GM23338 (cell line): ENCODE data around the gene ADORA1. TPM values are rescaled to one million over a fixed set of nuclear protein-coding genes. Genes with fewer than 3 reads are reported as not detected.

Source experiments
- ATAC-seq: fragments of 200-7000 bp; cut with Tn5 transposase; 3 replicates; pipeline ENCODE4 v1.9.1; 2020
- DNase-seq: peaks from one replicate; pipeline ENCODE4 v3.0.0-alpha.2; 2015; ENCODE audit warnings: low spot score
- H2AFZ ChIP-seq: fragments of 200-600 bp; sonication (generic); 2 replicates; pipeline ENCODE4 v1.8.0; 2016; ENCODE audit warnings: antibody characterized with exemption, mild to moderate bottlenecking, moderate library complexity
- H3F3A ChIP-seq: fragments of 200-600 bp; sonication (generic); replicated peaks from 2 replicates; pipeline ENCODE4 v1.8.0; 2017; ENCODE audit warnings: antibody characterized with exemption, mixed run types, low read depth
- H3K27ac ChIP-seq: fragments of 200-600 bp; sonication (generic); 2 replicates; pipeline ENCODE4 v1.6.1; 2016; ENCODE audit warnings: low read depth
- H3K27me3 ChIP-seq: fragments of 200-600 bp; sonication (generic); 2 replicates; pipeline ENCODE4 v1.8.0; 2016; ENCODE audit warnings: mild to moderate bottlenecking, mixed run types, moderate library complexity; ENCODE audit not compliant: insufficient read depth
- H3K36me3 ChIP-seq: fragments of 200-600 bp; sonication (generic); 2 replicates; pipeline ENCODE4 v1.8.0; 2016; ENCODE audit warnings: mild to moderate bottlenecking; ENCODE audit not compliant: insufficient read depth
- H3K4me1 ChIP-seq: fragments of 200-600 bp; sonication (generic); 2 replicates; pipeline ENCODE4 v1.8.0; 2016; ENCODE audit warnings: mild to moderate bottlenecking, moderate library complexity; ENCODE audit not compliant: insufficient read depth
- H3K4me2 ChIP-seq: fragments of 200-600 bp; sonication (generic); 2 replicates; pipeline ENCODE4 v1.7.1; 2017; ENCODE audit warnings: mixed run types
- H3K4me3 ChIP-seq: fragments of 200-600 bp; sonication (generic); 2 replicates; pipeline ENCODE4 v1.6.1; 2016; ENCODE audit warnings: mixed run types
- H3K79me2 ChIP-seq: fragments of 200-600 bp; sonication (generic); replicated peaks from 2 replicates; pipeline ENCODE4 v1.8.0; 2017; ENCODE audit warnings: mild to moderate bottlenecking; ENCODE audit not compliant: insufficient read depth
- H3K9me2 ChIP-seq: fragments of 200-600 bp; sonication (generic); 2 replicates; pipeline ENCODE4 v1.8.0; 2017; ENCODE audit not compliant: insufficient read depth
- H4K20me1 ChIP-seq: fragments of 200-600 bp; sonication (generic); replicated peaks from 2 replicates; pipeline ENCODE4 v1.8.0; 2017; ENCODE audit warnings: mild to moderate bottlenecking; ENCODE audit not compliant: insufficient read depth
- H3K27ac Mint-ChIP-seq: 2 replicates; pipeline ENCODE4 v1.8.0; 2020; ENCODE audit warnings: inconsistent platforms, mild to moderate bottlenecking, moderate library complexity, mixed read lengths
- H3K27me3 Mint-ChIP-seq: 3 replicates; pipeline ENCODE4 v1.8.0; 2022; ENCODE audit warnings: low read depth, mild to moderate bottlenecking, moderate library complexity, mixed read lengths, inconsistent platforms; ENCODE audit not compliant: insufficient read depth, poor library complexity
- H3K36me3 Mint-ChIP-seq: 3 replicates; pipeline ENCODE4 v1.8.0; 2021; ENCODE audit warnings: low read depth, mild to moderate bottlenecking, inconsistent platforms, moderate library complexity, mixed read lengths
- H3K4me1 Mint-ChIP-seq: 3 replicates; pipeline ENCODE4 v1.8.0; 2020; ENCODE audit warnings: mild to moderate bottlenecking, inconsistent platforms, mixed read lengths
- H3K4me3 Mint-ChIP-seq: 3 replicates; pipeline ENCODE4 v1.8.0; 2021; ENCODE audit warnings: moderate library complexity, mild to moderate bottlenecking, inconsistent platforms, mixed read lengths
- H3K9me3 Mint-ChIP-seq: 3 replicates; pipeline ENCODE4 v1.8.0; 2020; ENCODE audit warnings: moderate library complexity, mild to moderate bottlenecking, inconsistent platforms, mixed read lengths
- STAT1 ChIP-seq: IDR thresholded peaks from one replicate; pipeline ENCODE4 v1.6.1; 2016; ENCODE audit warnings: antibody characterized with exemption; ENCODE audit not compliant: unreplicated experiment
- polyA plus RNA-seq: library from polyadenylated mRNA; unstranded; fragments of >200 nt; fragmentation: Nextera tagmentation; extraction: Ambion mirVana; gene quantifications from 2 replicates; pipeline ENCODE4 v1.2.1, GENCODE V29; 2016
- total RNA-seq: library from RNA; depleted of rRNA; stranded (reverse); fragments of >200 nt; shearing (Covaris generic); gene quantifications from 2 replicates; pipeline ENCODE4 v1.2.3, GENCODE V29; 2014
- TF ChIP-seq, protein P1 (sequence below), 2 experiments: fragments of 200-600 bp in 1 of 2; sonication (generic) in 1 of 2; conservative IDR thresholded peaks; 2 replicates each; pipeline versions ENCODE4 v1.5.1 to v1.6.1; 2016 to 2017; ENCODE audit warnings: antibody characterized with exemption in 2 of 2, low read depth in 2 of 2, mild to moderate bottlenecking in 2 of 2, moderate library complexity in 1 of 2
- TF ChIP-seq, protein P2 (sequence below): IDR thresholded peaks from one replicate; pipeline ENCODE4 v1.6.1; 2018; ENCODE audit warnings: antibody characterized with exemption; ENCODE audit not compliant: unreplicated experiment
- TF ChIP-seq, protein P3 (sequence below): fragments of 250-450 bp; sonication (Bioruptor Pico); IDR thresholded peaks from 2 replicates; pipeline ENCODE4 v1.5.0; 2020; ENCODE audit warnings: mild to moderate bottlenecking, moderate library complexity

ADORA1 gene
- total and polyA plus RNA-seq, 2 experiments from 2014 or later = 0.63 to 1.8 TPM

DNA sequence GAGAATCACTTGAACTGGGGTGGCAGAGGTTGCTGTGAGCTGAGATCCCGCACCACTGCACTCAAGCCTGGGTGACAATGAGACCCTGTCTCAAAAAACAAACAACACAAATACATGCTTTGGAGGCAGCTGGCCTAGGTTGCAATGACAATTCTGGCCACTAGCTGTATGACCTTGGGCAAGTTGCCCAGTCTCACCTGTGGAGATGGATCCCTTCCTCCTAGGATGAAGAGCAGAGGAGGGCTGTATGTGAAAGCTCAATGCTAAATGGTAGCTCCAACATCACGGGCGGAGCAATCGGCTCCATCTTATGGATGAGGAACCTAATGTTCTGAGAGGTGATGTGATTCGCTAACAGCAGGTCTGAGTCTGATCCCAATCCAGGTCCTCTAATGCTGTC lies 20.6 kb downstream of the ADORA1 start:
- Mint-ChIP-seq H3K9me3 (peaks cover 2% of the 10 kb centered on the region; the same call in 1 of the 3 replicates), H3K27ac (no peak overlapping the region; the same call in 1 of the 2 replicates), H3K4me3 (no peak overlapping the region), H3K27me3 (peaks cover 12% of the 10 kb centered on the region), H3K36me3 (no peaks in the 10 kb centered on the region), H3K4me1 (peaks cover 77% of the 10 kb centered on the region)
- no peaks in the 10 kb centered on the region for H3K79me2 ChIP-seq
- H3K36me3 ChIP-seq = no peaks in the 10 kb centered on the region
- no peaks in the 10 kb centered on the region for H3K27me3 ChIP-seq
- no peak overlapping the region for H3K4me3 ChIP-seq
- no peak overlapping the region for H3K27ac ChIP-seq
- H2AFZ ChIP-seq = peak overlapping the region; percentile 64; the same call in 1 of the 2 replicates
- TF ChIP-seq, protein P1, sequence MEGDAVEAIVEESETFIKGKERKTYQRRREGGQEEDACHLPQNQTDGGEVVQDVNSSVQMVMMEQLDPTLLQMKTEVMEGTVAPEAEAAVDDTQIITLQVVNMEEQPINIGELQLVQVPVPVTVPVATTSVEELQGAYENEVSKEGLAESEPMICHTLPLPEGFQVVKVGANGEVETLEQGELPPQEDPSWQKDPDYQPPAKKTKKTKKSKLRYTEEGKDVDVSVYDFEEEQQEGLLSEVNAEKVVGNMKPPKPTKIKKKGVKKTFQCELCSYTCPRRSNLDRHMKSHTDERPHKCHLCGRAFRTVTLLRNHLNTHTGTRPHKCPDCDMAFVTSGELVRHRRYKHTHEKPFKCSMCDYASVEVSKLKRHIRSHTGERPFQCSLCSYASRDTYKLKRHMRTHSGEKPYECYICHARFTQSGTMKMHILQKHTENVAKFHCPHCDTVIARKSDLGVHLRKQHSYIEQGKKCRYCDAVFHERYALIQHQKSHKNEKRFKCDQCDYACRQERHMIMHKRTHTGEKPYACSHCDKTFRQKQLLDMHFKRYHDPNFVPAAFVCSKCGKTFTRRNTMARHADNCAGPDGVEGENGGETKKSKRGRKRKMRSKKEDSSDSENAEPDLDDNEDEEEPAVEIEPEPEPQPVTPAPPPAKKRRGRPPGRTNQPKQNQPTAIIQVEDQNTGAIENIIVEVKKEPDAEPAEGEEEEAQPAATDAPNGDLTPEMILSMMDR (conservative IDR thresholded peaks at IDR 0.05; ENCODE audit: low read depth in 2 of 2) = peak; percentile 42 to 57
- no peak for TF ChIP-seq STAT1
- TF ChIP-seq, protein P2, sequence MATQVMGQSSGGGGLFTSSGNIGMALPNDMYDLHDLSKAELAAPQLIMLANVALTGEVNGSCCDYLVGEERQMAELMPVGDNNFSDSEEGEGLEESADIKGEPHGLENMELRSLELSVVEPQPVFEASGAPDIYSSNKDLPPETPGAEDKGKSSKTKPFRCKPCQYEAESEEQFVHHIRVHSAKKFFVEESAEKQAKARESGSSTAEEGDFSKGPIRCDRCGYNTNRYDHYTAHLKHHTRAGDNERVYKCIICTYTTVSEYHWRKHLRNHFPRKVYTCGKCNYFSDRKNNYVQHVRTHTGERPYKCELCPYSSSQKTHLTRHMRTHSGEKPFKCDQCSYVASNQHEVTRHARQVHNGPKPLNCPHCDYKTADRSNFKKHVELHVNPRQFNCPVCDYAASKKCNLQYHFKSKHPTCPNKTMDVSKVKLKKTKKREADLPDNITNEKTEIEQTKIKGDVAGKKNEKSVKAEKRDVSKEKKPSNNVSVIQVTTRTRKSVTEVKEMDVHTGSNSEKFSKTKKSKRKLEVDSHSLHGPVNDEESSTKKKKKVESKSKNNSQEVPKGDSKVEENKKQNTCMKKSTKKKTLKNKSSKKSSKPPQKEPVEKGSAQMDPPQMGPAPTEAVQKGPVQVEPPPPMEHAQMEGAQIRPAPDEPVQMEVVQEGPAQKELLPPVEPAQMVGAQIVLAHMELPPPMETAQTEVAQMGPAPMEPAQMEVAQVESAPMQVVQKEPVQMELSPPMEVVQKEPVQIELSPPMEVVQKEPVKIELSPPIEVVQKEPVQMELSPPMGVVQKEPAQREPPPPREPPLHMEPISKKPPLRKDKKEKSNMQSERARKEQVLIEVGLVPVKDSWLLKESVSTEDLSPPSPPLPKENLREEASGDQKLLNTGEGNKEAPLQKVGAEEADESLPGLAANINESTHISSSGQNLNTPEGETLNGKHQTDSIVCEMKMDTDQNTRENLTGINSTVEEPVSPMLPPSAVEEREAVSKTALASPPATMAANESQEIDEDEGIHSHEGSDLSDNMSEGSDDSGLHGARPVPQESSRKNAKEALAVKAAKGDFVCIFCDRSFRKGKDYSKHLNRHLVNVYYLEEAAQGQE = no peak
- TF ChIP-seq, protein P3, sequence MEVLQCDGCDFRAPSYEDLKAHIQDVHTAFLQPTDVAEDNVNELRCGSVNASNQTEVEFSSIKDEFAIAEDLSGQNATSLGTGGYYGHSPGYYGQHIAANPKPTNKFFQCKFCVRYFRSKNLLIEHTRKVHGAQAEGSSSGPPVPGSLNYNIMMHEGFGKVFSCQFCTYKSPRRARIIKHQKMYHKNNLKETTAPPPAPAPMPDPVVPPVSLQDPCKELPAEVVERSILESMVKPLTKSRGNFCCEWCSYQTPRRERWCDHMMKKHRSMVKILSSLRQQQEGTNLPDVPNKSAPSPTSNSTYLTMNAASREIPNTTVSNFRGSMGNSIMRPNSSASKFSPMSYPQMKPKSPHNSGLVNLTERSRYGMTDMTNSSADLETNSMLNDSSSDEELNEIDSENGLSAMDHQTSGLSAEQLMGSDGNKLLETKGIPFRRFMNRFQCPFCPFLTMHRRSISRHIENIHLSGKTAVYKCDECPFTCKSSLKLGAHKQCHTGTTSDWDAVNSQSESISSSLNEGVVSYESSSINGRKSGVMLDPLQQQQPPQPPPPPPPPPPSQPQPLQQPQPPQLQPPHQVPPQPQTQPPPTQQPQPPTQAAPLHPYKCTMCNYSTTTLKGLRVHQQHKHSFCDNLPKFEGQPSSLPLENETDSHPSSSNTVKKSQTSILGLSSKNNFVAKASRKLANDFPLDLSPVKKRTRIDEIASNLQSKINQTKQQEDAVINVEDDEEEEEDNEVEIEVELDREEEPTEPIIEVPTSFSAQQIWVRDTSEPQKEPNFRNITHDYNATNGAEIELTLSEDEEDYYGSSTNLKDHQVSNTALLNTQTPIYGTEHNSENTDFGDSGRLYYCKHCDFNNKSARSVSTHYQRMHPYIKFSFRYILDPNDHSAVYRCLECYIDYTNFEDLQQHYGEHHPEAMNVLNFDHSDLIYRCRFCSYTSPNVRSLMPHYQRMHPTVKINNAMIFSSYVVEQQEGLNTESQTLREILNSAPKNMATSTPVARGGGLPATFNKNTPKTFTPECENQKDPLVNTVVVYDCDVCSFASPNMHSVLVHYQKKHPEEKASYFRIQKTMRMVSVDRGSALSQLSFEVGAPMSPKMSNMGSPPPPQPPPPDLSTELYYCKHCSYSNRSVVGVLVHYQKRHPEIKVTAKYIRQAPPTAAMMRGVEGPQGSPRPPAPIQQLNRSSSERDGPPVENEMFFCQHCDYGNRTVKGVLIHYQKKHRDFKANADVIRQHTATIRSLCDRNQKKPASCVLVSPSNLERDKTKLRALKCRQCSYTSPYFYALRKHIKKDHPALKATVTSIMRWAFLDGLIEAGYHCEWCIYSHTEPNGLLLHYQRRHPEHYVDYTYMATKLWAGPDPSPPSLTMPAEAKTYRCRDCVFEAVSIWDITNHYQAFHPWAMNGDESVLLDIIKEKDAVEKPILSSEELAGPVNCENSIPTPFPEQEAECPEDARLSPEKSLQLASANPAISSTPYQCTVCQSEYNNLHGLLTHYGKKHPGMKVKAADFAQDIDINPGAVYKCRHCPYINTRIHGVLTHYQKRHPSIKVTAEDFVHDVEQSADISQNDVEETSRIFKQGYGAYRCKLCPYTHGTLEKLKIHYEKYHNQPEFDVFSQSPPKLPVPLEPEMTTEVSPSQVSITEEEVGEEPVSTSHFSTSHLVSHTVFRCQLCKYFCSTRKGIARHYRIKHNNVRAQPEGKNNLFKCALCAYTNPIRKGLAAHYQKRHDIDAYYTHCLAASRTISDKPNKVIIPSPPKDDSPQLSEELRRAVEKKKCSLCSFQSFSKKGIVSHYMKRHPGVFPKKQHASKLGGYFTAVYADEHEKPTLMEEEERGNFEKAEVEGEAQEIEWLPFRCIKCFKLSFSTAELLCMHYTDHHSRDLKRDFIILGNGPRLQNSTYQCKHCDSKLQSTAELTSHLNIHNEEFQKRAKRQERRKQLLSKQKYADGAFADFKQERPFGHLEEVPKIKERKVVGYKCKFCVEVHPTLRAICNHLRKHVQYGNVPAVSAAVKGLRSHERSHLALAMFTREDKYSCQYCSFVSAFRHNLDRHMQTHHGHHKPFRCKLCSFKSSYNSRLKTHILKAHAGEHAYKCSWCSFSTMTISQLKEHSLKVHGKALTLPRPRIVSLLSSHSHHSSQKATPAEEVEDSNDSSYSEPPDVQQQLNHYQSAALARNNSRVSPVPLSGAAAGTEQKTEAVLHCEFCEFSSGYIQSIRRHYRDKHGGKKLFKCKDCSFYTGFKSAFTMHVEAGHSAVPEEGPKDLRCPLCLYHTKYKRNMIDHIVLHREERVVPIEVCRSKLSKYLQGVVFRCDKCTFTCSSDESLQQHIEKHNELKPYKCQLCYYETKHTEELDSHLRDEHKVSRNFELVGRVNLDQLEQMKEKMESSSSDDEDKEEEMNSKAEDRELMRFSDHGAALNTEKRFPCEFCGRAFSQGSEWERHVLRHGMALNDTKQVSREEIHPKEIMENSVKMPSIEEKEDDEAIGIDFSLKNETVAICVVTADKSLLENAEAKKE (CRISPR knock-in tag) = 0 out of 2 replicates have a peak, but pooled peaks have one; percentile 8
- peak overlapping the region; percentile 40; the same call in 1 of the 2 replicates for H3K4me2 ChIP-seq
- ATAC-seq (peak; percentile 59), DNase-seq (peak; percentile 69)
- no peaks in the 10 kb centered on the region for H3F3A ChIP-seq
- H3K4me1 ChIP-seq = peaks cover 42% of the 10 kb centered on the region
- no peaks in the 10 kb centered on the region for H3K9me2 ChIP-seq
- no peaks in the 10 kb centered on the region for H4K20me1 ChIP-seq
